ENCODE measurements around the gene DHX9.

DNA sequence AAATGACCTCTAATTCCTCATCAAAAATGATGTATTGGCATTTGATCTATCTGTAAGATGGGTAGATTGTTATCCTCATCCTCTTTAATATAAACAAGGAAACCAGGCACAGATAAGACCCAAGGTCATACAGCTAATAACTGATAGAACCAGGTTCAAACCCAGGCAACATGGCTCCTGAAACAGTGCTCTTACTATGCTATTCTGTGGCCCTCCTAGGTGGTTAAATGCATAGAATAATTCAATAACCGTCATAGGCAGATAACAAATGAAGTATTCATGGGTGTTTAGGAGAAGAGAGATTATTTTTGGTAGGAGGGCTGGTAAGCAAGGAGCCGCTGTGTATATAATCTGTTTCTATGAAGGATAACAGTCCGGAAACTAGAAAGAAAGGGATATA lies 46.4 kb downstream of the DHX9 start:
- TF ChIP-seq, protein P1, sequence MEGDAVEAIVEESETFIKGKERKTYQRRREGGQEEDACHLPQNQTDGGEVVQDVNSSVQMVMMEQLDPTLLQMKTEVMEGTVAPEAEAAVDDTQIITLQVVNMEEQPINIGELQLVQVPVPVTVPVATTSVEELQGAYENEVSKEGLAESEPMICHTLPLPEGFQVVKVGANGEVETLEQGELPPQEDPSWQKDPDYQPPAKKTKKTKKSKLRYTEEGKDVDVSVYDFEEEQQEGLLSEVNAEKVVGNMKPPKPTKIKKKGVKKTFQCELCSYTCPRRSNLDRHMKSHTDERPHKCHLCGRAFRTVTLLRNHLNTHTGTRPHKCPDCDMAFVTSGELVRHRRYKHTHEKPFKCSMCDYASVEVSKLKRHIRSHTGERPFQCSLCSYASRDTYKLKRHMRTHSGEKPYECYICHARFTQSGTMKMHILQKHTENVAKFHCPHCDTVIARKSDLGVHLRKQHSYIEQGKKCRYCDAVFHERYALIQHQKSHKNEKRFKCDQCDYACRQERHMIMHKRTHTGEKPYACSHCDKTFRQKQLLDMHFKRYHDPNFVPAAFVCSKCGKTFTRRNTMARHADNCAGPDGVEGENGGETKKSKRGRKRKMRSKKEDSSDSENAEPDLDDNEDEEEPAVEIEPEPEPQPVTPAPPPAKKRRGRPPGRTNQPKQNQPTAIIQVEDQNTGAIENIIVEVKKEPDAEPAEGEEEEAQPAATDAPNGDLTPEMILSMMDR (IDR thresholded peaks at IDR 0.05 in 4 of 5, conservative IDR thresholded peaks at IDR 0.05 in 1 of 5) = no peak
- no peak for TF ChIP-seq POLR2A (IDR thresholded peaks at IDR 0.05)

All from gastrocnemius medialis (tissue), 4 donors.